ENCODE data around the gene CHCHD4. TPM values are rescaled to one million over a fixed set of nuclear protein-coding genes. Genes with fewer than 3 reads are reported as not detected.

The CHCHD4 gene
- total and polyA plus RNA-seq, 2 of the 13 experiments (the other 11 are each of a cell fraction or from before 2014, with no cell fraction given): 15.8 to 24.1 TPM

DNA sequence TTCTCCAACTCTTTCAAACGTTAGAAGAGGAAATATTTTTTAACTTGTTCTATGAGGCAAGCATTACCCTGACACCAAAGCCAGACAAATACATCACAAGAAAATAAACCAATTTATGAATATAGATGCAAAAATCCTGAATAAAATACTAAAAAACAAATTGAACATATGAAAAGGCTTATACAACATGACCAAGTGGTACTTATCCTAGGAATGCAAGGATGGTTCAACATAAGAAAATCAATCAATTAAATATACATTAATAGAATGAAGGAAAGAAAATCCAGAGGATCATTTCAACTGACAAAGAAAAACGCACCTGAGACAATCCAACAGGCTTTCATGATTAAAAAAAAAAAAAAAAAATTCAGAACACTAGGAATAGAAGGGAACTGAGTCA, 36.6 kb upstream of the CHCHD4 start (continued):
- TF ChIP-seq, protein P1, sequence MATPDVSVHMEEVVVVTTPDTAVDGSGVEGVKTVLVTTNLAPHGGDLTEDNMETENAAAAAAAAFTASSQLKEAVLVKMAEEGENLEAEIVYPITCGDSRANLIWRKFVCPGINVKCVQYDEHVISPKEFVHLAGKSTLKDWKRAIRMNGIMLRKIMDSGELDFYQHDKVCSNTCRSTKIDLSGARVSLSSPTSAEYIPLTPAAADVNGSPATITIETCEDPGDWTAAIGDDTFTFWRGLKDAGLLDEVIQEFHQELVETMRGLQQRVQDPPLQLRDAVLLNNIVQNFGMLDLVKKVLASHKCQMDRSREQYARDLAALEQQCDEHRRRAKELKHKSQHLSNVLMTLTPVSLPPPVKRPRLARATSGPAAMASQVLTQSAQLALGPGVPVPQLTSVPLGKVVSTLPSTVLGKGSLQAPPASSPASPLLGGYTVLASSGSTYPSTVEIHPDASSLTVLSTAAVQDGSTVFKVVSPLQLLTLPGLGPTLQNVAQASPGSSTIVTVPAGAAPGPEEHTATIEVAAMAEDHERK (CRISPR knock-in tag; IDR thresholded peaks at IDR 0.05; ENCODE audit: low read depth): no peak
- TF ChIP-seq, protein P2, sequence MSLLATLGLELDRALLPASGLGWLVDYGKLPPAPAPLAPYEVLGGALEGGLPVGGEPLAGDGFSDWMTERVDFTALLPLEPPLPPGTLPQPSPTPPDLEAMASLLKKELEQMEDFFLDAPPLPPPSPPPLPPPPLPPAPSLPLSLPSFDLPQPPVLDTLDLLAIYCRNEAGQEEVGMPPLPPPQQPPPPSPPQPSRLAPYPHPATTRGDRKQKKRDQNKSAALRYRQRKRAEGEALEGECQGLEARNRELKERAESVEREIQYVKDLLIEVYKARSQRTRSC (CRISPR knock-in tag; IDR thresholded peaks at IDR 0.05; ENCODE audit: low read depth): no peak
- TF ChIP-seq KMT2A (CRISPR knock-in tag; IDR thresholded peaks at IDR 0.05): no peak
- no peak for TF ChIP-seq CHD2 (IDR thresholded peaks at IDR 0.05; ENCODE audit: low read depth, low read length)
- TF ChIP-seq, protein P3, sequence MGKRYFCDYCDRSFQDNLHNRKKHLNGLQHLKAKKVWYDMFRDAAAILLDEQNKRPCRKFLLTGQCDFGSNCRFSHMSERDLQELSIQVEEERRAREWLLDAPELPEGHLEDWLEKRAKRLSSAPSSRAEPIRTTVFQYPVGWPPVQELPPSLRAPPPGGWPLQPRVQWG (CRISPR knock-in tag; IDR thresholded peaks at IDR 0.05; ENCODE audit: borderline replicate concordance, low read depth): no peak
- TF ChIP-seq ZNF549 (CRISPR knock-in tag; IDR thresholded peaks at IDR 0.05): no peak
- no peak for TF ChIP-seq ZNF772 (CRISPR knock-in tag; IDR thresholded peaks at IDR 0.05)
- TF ChIP-seq, protein P4, sequence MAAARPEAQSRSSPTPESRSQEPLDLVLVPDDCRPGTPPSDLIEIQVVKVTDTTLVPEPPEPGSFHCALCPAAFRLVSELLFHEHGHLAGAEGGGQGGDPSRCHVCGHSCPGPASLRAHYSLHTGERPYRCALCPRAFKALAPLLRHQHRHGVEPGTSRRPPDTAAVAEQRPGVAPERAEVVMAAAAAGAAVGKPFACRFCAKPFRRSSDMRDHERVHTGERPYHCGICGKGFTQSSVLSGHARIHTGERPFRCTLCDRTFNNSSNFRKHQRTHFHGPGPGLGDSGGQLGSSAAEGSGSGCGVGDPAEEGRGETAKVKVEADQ (CRISPR knock-in tag; IDR thresholded peaks at IDR 0.05; ENCODE audit: borderline replicate concordance): no peak
- no peak for TF ChIP-seq HHEX (CRISPR knock-in tag; IDR thresholded peaks at IDR 0.05)
- TF ChIP-seq, protein P5, sequence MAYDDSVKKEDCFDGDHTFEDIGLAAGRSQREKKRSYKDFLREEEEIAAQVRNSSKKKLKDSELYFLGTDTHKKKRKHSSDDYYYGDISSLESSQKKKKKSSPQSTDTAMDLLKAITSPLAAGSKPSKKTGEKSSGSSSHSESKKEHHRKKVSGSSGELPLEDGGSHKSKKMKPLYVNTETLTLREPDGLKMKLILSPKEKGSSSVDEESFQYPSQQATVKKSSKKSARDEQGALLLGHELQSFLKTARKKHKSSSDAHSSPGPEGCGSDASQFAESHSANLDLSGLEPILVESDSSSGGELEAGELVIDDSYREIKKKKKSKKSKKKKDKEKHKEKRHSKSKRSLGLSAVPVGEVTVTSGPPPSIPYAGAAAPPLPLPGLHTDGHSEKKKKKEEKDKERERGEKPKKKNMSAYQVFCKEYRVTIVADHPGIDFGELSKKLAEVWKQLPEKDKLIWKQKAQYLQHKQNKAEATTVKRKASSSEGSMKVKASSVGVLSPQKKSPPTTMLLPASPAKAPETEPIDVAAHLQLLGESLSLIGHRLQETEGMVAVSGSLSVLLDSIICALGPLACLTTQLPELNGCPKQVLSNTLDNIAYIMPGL (CRISPR knock-in tag; IDR thresholded peaks at IDR 0.05; ENCODE audit: borderline replicate concordance in 1 of 2, low read depth in 1 of 2): no peak
